A673 (cell line): ENCODE data around the gene C8A.

Experiments
- EZH2 ChIP-seq: fragments of 200-600 bp; sonication (generic); IDR thresholded peaks from 2 replicates; pipeline ENCODE4 v1.6.1; 2017; ENCODE audit warnings: borderline replicate concordance, low read depth, mild to moderate bottlenecking, mixed read lengths, antibody characterized with exemption, low read length; ENCODE audit not compliant: poor library complexity, severe bottlenecking
- TF ChIP-seq, protein P1 (sequence below): fragments of 300-800, 200-600 bp; sonication (generic); conservative IDR thresholded peaks from 2 replicates; pipeline ENCODE4 v1.5.1; 2017; ENCODE audit warnings: low read depth, mild to moderate bottlenecking, antibody characterized with exemption, low read length, moderate library complexity, mixed read lengths

DNA sequence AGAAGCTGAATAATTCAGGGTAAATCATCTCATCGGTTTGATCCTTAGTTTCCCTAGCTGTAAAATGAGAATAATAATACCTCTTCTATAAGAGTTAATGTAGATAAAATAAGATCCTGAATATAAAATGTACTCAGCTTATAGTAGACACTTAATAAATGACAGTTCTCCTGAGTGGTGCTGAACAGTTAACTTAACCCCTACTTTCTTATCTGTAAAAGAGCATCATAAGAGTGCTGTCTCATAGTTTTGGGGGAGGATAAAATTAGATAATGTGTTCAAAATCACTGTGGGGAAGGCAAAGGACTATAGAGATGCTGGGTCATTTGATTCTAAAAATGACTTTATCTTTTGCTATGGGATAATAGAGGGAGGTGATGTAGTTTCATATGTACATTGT is 593 bp downstream of the C8A start:
- TF ChIP-seq, protein P1, sequence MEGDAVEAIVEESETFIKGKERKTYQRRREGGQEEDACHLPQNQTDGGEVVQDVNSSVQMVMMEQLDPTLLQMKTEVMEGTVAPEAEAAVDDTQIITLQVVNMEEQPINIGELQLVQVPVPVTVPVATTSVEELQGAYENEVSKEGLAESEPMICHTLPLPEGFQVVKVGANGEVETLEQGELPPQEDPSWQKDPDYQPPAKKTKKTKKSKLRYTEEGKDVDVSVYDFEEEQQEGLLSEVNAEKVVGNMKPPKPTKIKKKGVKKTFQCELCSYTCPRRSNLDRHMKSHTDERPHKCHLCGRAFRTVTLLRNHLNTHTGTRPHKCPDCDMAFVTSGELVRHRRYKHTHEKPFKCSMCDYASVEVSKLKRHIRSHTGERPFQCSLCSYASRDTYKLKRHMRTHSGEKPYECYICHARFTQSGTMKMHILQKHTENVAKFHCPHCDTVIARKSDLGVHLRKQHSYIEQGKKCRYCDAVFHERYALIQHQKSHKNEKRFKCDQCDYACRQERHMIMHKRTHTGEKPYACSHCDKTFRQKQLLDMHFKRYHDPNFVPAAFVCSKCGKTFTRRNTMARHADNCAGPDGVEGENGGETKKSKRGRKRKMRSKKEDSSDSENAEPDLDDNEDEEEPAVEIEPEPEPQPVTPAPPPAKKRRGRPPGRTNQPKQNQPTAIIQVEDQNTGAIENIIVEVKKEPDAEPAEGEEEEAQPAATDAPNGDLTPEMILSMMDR = no peak
- no peak for TF ChIP-seq EZH2
